Left renal pelvis (tissue), 4 donors: ENCODE measurements around the gene KNDC1. TPM values are rescaled to one million over a fixed set of nuclear protein-coding genes. Genes with fewer than 3 reads are reported as not detected.

ENCODE experiments used
- DNase-seq, 4 donors: peaks; one replicate each; pipeline ENCODE4 v3.0.0-alpha.2; 2013; ENCODE audit warnings: low read depth in 4 of 4, low spot score in 3 of 4
- polyA plus RNA-seq, 4 donors: library from polyadenylated mRNA; unstranded; fragments of 120-200 nt; gene quantifications; one replicate each; pipeline ENCODE4 v1.2.1, GENCODE V29; 2013; ENCODE audit not compliant: insufficient read length in 4 of 4

KNDC1 gene
- polyA plus RNA-seq, 4 donors: 2.5 to 10.0 (median 6.9) TPM

- DNase-seq: no peak
Observed at GRCh38 chr10:133270773-133271297, 110.8 kb downstream of the KNDC1 start.

- no peak for DNase-seq
Observed at GRCh38 chr10:133271521-133272300, 111.7 kb downstream of the KNDC1 start.

- no peak for DNase-seq
Observed at GRCh38 chr10:133272301-133272963, 112.4 kb downstream of the KNDC1 start.

GRCh38 chr10:133272964-133273420 lies 113.0 kb downstream of the KNDC1 start:
- DNase-seq: no peak

GRCh38 chr10:133273534-133274143 lies 113.6 kb downstream of the KNDC1 start:
- DNase-seq: no peak

GRCh38 chr10:133274751-133275683 lies 115.0 kb downstream of the KNDC1 start:
- DNase-seq: no peak

- DNase-seq: no peak
Observed at GRCh38 chr10:133275684-133276092, 115.7 kb downstream of the KNDC1 start.

Other genes starting within 250 kb of the KNDC1 start
- gene CFAP46, start 217.6 kb upstream of the KNDC1 start, polyA plus RNA-seq: 10 to 100 TPM in 2 of 4 donors, 1 to 10 TPM in 2; 1.2 to 10.6 (median 8.3) TPM
- gene ADGRA1, start 72.3 kb upstream of the KNDC1 start, polyA plus RNA-seq: 1 to 10 TPM in 3 of 4 donors, under 1 TPM in 1; 0.57 to 1.6 (median 1.2) TPM
- under 1 TPM in 1 of 4 donors, not detected in 3; 0.12 TPM for gene UTF1, start 70.0 kb downstream of the KNDC1 start, polyA plus RNA-seq
- under 1 TPM; 0.10 to 0.34 (median 0.23) TPM for gene VENTX, start 77.6 kb downstream of the KNDC1 start, polyA plus RNA-seq
- 1 to 10 TPM in 3 of 4 donors, under 1 TPM in 1; 0.99 to 5.0 (median 2.1) TPM for gene ADAM8, start 116.6 kb downstream of the KNDC1 start, polyA plus RNA-seq
- 10 to 100 TPM; 45.5 to 81.2 (median 55.8) TPM for gene TUBGCP2, start 148.7 kb downstream of the KNDC1 start, polyA plus RNA-seq
- 10 to 100 TPM; 33.9 to 41.4 (median 38.0) TPM for gene ZNF511, start 148.7 kb downstream of the KNDC1 start, polyA plus RNA-seq
- gene CALY, start 176.7 kb downstream of the KNDC1 start, polyA plus RNA-seq: under 1 TPM in 2 of 4 donors, not detected in 2; 0.24 to 0.59 TPM
- 1 to 10 TPM in 3 of 4 donors, under 1 TPM in 1; 0.41 to 7.5 (median 2.3) TPM for gene PRAP1, start 187.2 kb downstream of the KNDC1 start, polyA plus RNA-seq
- gene FUOM, start 197.8 kb downstream of the KNDC1 start, polyA plus RNA-seq: 10 to 100 TPM; 10.8 to 25.1 (median 15.4) TPM
- gene ECHS1, start 213.1 kb downstream of the KNDC1 start, polyA plus RNA-seq: 100 to 1,000 TPM in 3 of 4 donors, 10 to 100 TPM in 1; 63.5 to 150 (median 134) TPM
- 1 to 10 TPM; 4.3 to 7.7 (median 4.4) TPM for gene PAOX, start 219.0 kb downstream of the KNDC1 start, polyA plus RNA-seq
- gene MTG1, start 233.9 kb downstream of the KNDC1 start, polyA plus RNA-seq: 10 to 100 TPM; 55.4 to 94.7 (median 66.1) TPM